ENCODE data around the gene CP. TPM values are rescaled to one million over a fixed set of nuclear protein-coding genes. Genes with fewer than 3 reads are reported as not detected.

Gene CP
- total and polyA plus RNA-seq, 2 of the 13 experiments (the other 11 are each of a cell fraction or from before 2014, with no cell fraction given) = 42.6 to 789 TPM

- TF ChIP-seq ZBTB2 (CRISPR knock-in tag; IDR thresholded peaks at IDR 0.05; ENCODE audit: low read depth) (0 out of 2 replicates have a peak, but pooled peaks have one; percentile 20), TFAP4 (IDR thresholded peaks at IDR 0.05; ENCODE audit: borderline replicate concordance, low read depth) (no peak), ZNF432 (CRISPR knock-in tag; IDR thresholded peaks at IDR 0.05; ENCODE audit: borderline replicate concordance) (no peak), TBL1XR1 (IDR thresholded peaks at IDR 0.05; ENCODE audit: borderline replicate concordance, low read length, partially characterized antibody) (no peak), SMC3 (IDR thresholded peaks at IDR 0.05; ENCODE audit: low read length) (no peak), SRSF4 (IDR thresholded peaks at IDR 0.05; ENCODE audit: low read depth, low read length, poor library complexity, severe bottlenecking) (no peak), MLLT10 (CRISPR knock-in tag; IDR thresholded peaks at IDR 0.05) (no peak), RARG (CRISPR knock-in tag; IDR thresholded peaks at IDR 0.05; ENCODE audit: low read depth) (no peak), TFDP1 (CRISPR knock-in tag; IDR thresholded peaks at IDR 0.05; ENCODE audit: borderline replicate concordance) (peak; percentile 60; the same call in 1 of the 2 replicates), RFX5 (IDR thresholded peaks at IDR 0.05; ENCODE audit: low read depth, low read length) (no peak), DPF2 (CRISPR knock-in tag; IDR thresholded peaks at IDR 0.05; ENCODE audit: borderline replicate concordance, low read depth) (no peak), TCF7L2 (IDR thresholded peaks at IDR 0.05; ENCODE audit: low read depth, low read length) (no peak), KMT2B (CRISPR knock-in tag; IDR thresholded peaks at IDR 0.05) (peak; percentile 91), NR1H2 (CRISPR knock-in tag; IDR thresholded peaks at IDR 0.05; ENCODE audit: borderline replicate concordance, low read depth) (no peak), ZSCAN20 (CRISPR knock-in tag; IDR thresholded peaks at IDR 0.05; ENCODE audit: borderline replicate concordance) (0 out of 2 replicates have a peak, but pooled peaks have one; percentile 45), FUBP1 (CRISPR knock-in tag; IDR thresholded peaks at IDR 0.05; ENCODE audit: borderline replicate concordance) (no peak)
- TF ChIP-seq, protein P1, sequence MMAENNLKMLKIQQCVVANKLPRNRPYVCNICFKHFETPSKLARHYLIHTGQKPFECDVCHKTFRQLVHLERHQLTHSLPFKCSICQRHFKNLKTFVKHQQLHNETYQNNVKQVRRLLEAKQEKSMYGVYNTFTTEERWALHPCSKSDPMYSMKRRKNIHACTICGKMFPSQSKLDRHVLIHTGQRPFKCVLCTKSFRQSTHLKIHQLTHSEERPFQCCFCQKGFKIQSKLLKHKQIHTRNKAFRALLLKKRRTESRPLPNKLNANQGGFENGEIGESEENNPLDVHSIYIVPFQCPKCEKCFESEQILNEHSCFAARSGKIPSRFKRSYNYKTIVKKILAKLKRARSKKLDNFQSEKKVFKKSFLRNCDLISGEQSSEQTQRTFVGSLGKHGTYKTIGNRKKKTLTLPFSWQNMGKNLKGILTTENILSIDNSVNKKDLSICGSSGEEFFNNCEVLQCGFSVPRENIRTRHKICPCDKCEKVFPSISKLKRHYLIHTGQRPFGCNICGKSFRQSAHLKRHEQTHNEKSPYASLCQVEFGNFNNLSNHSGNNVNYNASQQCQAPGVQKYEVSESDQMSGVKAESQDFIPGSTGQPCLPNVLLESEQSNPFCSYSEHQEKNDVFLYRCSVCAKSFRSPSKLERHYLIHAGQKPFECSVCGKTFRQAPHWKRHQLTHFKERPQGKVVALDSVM (CRISPR knock-in tag; IDR thresholded peaks at IDR 0.05) = 0 out of 2 replicates have a peak, but pooled peaks have one; percentile 36
- TF ChIP-seq, protein P2, sequence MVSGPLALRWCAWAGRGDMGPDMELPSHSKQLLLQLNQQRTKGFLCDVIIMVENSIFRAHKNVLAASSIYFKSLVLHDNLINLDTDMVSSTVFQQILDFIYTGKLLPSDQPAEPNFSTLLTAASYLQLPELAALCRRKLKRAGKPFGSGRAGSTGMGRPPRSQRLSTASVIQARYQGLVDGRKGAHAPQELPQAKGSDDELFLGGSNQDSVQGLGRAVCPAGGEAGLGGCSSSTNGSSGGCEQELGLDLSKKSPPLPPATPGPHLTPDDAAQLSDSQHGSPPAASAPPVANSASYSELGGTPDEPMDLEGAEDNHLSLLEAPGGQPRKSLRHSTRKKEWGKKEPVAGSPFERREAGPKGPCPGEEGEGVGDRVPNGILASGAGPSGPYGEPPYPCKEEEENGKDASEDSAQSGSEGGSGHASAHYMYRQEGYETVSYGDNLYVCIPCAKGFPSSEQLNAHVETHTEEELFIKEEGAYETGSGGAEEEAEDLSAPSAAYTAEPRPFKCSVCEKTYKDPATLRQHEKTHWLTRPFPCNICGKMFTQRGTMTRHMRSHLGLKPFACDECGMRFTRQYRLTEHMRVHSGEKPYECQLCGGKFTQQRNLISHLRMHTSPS (CRISPR knock-in tag; IDR thresholded peaks at IDR 0.05; ENCODE audit: low read depth) = 0 out of 2 replicates have a peak, but pooled peaks have one; percentile 59
Measured at GRCh38 chr3:149129326-149130205, 92.1 kb downstream of the CP start, which contains the start of gene HPS3 (continued).

Measured in HepG2 (cell line).